ENCODE results near the gene SEMA4A.

GRCh38 chr1:156128308-156128653 is 25.1 kb upstream of the SEMA4A start:
- TF ChIP-seq RAD21 (IDR thresholded peaks at IDR 0.05) (no peak), CTCF (IDR thresholded peaks at IDR 0.05; ENCODE audit: low read depth, low read length, missing input control) (no peak), GABPA (IDR thresholded peaks at IDR 0.05 in 1 of 2, conservative IDR thresholded peaks at IDR 0.05 in 1 of 2) (no peak)
